GM18951 (cell line): ENCODE measurements around the gene MACROH2A2.

Experiments
- POLR2A ChIP-seq: IDR thresholded peaks from 4 replicates; pipeline ENCODE4 v1.6.1; 2011; ENCODE audit warnings: mild to moderate bottlenecking; ENCODE audit not compliant: insufficient read length, insufficient read depth; ENCODE audit errors: extremely low read depth
- in situ Hi-C: fragments of 300-500 bp; cut with MboI; formaldehyde crosslinking; loops from one replicate; pipeline ENCODE4 v1.12.0; 2022; ENCODE audit warnings: low sequenced_read_pairs, mixed read lengths, inconsistent platforms; ENCODE audit not compliant: unreplicated experiment

The MACROH2A2 gene

GRCh38 chr10:70053841-70054288, 1.2 kb downstream of the MACROH2A2 start:
- no peak for TF ChIP-seq POLR2A
- in situ Hi-C loops, result no loop called here

GRCh38 chr10:70054902-70055301, 2.3 kb downstream of the MACROH2A2 start:
- in situ Hi-C loops, result no loop called here
- no peak for TF ChIP-seq POLR2A

GRCh38 chr10:70055550-70055949, 2.9 kb downstream of the MACROH2A2 start:
- in situ Hi-C loops, result no loop called here
- no peak for TF ChIP-seq POLR2A

GRCh38 chr10:70057306-70057705, 4.7 kb downstream of the MACROH2A2 start:
- in situ Hi-C loops, result no loop called here
- TF ChIP-seq POLR2A, result no peak

GRCh38 chr10:70060389-70060788, 7.7 kb downstream of the MACROH2A2 start:
- in situ Hi-C loops, result no loop called here
- no peak for TF ChIP-seq POLR2A

- no peak for TF ChIP-seq POLR2A
- in situ Hi-C loops, result no loop called here
These were observed 10.9 kb downstream of the MACROH2A2 start for GRCh38 chr10:70063418-70064098.

GRCh38 chr10:70064486-70064885, 11.8 kb downstream of the MACROH2A2 start:
- in situ Hi-C loops, result no loop called here

GRCh38 chr10:70066190-70066589, 13.5 kb downstream of the MACROH2A2 start:
- TF ChIP-seq POLR2A, result no peak
- in situ Hi-C loops, result no loop called here

More at GRCh38 chr10:70064486-70064885, 11.8 kb downstream of the MACROH2A2 start:
- no peak for TF ChIP-seq POLR2A

GRCh38 chr10:70067586-70067985, 14.9 kb downstream of the MACROH2A2 start:
- in situ Hi-C loops, result no loop called here
- TF ChIP-seq POLR2A, result no peak

- in situ Hi-C loops, result no loop called here
- TF ChIP-seq POLR2A, result no peak
These were observed 16.3 kb downstream of the MACROH2A2 start for GRCh38 chr10:70068925-70069324.

GRCh38 chr10:70069346-70069745, 16.7 kb downstream of the MACROH2A2 start:
- no peak for TF ChIP-seq POLR2A
- in situ Hi-C loops, result no loop called here

- no peak for TF ChIP-seq POLR2A
- in situ Hi-C loops, result no loop called here
These were observed 18.2 kb downstream of the MACROH2A2 start for GRCh38 chr10:70070834-70071233.

- in situ Hi-C loops, result no loop called here
- no peak for TF ChIP-seq POLR2A
These were observed 21.5 kb downstream of the MACROH2A2 start for GRCh38 chr10:70074165-70074564.

- in situ Hi-C loops, result no loop called here
- TF ChIP-seq POLR2A, result no peak
These were observed 22.3 kb downstream of the MACROH2A2 start for GRCh38 chr10:70074971-70075370.
